ENCODE data around the gene GYG1.
"Not testable (repeated sequence)": the region's sequence is repeated elsewhere in the genome, so short reads cannot be mapped to it uniquely, and the experiment has no call there.

Gene GYG1

DNA sequence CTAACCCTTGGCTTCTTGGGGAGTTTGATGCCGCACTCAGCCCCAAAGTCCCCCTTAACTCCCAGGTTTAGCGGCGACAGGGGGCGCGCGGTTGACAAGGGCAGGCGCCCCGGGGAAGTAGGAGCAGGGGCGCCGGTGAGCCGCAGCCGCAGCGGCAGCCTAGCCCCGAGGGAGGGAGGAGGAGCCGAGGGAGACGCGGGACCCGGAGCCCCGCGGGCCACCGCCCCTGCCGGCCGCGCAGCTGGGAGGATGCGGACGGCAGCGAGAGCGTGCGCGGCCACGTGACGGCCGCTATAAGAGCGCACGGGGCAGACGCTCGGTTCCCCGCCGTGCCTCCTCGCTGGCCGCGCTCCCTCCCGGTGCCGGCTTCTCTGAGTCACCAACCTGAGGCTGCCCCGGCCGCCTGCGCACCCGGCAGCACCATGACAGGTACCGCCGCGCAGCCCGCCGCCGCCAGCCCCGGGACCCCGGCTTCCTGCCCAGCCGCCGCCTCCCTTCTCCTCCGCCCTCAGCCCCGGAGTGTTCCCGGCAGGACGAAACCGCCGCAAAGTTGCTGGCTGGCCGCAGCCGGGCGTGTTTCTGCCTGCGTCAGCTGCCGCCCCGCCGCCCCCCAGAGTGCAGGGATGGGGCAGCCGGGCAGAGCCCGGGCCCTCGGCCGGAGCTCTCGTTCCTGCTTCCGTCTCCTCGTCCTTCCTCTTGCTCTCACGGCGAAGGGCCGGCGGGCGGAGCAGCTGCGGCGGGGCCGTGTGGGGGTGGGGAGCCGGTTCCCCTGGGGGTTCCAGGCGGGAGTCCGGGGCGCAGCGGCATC, at the start of gene GYG1:
Gene GYG1 (plus strand): TSS at position 322 of the 808 bp plus-strand sequence. CDS start 101 bp downstream, at position 423.
- DNase-seq (ENCODE audit: low read depth), result peak; percentile 26

DNA sequence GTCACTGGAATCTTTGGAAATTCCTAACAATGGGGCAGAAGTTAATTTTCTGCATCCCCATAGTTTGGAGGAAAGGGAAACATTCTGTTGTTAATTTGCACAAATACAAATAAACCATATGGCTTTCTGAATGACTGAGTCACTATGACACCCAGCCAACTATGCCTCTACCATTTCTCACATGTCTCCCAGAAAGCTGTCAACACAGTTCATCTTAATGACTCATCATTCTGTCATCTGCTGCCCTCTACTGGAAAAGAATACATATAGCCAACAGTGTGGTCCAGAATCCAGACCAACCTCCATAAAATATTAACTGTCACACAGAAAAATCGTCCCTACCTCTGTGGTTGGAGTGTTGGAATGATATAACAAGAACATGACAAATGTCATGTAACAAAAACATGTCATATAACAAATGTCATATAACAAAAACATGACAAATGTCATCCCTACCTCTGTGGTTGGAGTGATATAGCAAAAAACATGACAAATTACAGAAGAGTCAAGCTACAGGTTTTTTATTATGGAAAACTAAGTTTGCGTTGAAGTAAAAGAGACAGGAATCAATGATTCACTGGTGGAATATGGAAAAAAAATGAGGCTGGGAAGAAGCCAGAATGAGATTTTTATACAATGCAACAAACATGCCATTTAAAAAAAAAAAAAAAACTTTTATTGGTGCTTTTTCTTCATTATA, 47.7 kb upstream of the GYG1 start:
- DNase-seq (ENCODE audit: low read depth), result peak; percentile 84

DNA sequence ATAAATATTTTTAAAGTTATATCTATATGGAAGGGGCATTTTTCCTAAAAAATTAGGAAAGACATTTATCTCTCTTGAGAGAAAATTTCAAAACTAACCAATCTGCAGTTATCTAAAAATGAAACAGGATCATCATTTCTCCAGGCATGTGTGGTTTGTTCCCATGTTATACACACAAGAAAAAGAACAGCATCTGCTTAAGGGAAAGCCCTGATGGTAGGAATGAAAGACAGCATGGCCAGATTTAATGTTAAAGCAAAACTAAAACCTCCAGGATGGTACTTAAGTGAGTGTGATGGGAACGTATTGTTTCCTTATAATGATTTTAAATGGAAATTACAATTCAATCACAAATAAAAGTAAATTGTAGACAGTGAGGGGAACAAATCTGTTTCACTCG, 46.2 kb upstream of the GYG1 start:
- no peak for DNase-seq (ENCODE audit: low read depth)

DNA sequence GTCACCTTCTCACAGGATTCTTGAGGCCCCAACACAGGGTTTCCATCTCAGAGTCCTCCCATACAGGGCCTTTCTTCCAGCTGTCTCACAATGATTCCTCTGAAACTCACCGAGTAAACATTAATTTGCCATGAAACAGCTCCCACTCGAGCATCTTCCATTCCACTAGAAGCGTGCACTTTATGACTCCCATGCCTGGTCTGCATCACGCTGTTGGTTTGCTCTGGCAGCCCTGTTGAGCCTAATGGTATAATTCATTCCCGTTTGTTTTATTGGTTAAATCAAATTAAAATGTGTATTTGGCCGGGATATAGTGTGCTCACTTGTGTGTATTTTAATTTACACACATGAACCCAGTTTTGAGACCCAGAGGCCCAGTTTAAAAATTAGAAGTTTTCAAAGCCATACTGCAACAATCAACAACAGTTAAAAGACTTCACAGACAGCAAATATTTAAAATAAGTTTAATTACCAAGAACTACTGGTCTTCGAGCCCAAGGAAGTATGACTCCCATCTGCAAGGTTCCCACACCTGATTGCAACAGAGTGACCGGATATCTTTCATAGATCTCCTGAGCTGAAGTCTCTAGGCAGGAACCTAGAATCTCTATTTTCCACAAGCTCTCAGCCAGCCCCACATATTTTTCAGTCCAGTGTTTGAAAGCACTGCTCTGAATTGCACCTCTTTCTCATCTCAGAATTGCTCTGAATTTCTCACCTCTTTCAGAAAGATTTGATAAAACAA, 42.3 kb upstream of the GYG1 start:
- no peak for DNase-seq (ENCODE audit: low read depth)

DNA sequence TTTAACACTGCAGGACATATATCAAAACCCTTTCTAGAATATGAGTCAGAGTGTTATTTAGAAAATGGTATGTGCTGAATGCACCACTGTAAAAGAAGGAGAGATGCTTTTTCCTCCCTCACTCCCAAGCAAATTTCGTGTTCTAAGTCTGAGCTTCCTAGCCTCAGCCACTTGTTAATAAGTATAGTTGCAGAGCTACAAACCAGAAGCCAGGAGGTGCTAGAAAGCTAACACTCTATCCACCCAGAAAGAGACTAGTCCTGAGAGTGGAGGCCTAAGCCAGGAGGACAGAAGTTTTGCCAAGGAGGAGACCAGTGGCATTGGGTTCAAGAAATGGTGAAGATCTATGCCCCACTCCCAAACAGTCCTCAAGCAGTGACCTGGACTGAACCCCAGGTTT, 40.5 kb upstream of the GYG1 start:
- no peak for DNase-seq (ENCODE audit: low read depth)

DNA sequence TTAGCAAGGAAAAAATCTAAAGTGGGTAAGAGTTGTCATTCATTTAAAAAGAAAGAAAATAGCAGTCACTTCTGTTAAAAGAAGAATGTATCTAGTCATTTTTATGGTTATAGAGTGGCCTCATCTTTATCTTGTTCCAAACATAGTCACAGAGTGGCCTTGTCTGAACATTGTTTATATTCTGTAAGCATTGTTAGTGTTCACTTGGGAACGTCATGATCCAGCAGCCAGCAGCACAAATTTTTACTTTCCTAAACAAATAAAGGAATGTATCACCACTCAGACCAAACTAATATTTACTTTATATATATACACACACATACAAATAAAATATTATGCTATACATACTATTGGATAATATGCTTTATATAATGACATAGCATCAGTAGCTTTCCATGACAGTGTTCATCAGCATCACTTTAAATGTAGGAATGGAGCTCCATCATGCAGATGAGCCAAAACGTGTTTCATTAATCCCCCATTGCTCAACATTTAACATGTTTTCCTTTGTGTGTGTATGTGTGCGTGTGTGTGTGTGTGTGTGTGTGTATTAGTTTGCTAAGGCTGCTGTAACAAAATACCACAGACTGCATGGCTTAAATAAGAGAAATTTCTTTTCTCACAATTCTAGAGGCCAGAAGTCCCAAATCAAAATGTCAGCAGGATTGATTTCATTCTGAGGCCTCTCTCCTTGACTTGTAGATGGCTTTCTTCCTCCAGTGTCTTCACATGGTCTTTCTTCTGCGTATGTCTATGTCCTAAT, 39.6 kb upstream of the GYG1 start:
- DNase-seq (ENCODE audit: low read depth), result no peak

DNA sequence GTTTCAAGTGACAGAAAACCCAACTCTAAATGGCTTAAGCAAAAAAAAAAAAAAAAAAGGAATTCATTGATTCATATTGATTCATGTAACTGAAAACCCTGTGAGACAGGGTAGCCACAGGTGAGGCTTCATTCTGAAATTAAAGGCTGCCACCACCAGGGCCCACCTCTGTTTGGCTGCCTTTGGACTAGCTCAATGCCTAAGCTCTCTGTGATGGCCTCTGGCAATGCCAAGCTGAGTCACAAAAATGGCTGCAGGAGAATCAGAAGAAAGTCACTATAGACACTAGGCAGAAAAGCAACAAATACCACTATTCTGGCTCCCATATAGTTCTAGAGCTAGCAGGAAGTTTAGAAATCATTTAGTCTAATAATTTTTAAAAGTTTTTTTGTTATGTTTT, 38.2 kb upstream of the GYG1 start:
- no peak for DNase-seq (ENCODE audit: low read depth)

DNA sequence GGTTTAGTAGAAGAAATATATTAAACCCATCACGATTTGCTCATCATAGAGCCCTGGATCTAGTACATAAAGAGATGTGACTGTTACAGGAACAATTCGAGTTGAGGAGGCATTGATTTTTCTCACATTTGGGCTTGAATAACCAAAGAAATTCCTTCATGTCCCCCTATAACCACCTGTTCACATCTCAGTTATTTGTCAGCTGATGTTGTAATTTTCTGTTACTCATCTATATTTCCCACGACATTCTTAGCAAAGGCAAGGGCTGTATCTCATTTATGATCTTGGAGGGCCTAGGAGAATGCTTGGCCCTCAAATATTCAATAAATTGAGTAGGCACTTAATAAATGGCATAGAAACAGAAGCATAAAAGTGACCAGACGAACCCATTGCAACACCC, 36.4 kb upstream of the GYG1 start:
- DNase-seq (ENCODE audit: low read depth), result no peak

DNA sequence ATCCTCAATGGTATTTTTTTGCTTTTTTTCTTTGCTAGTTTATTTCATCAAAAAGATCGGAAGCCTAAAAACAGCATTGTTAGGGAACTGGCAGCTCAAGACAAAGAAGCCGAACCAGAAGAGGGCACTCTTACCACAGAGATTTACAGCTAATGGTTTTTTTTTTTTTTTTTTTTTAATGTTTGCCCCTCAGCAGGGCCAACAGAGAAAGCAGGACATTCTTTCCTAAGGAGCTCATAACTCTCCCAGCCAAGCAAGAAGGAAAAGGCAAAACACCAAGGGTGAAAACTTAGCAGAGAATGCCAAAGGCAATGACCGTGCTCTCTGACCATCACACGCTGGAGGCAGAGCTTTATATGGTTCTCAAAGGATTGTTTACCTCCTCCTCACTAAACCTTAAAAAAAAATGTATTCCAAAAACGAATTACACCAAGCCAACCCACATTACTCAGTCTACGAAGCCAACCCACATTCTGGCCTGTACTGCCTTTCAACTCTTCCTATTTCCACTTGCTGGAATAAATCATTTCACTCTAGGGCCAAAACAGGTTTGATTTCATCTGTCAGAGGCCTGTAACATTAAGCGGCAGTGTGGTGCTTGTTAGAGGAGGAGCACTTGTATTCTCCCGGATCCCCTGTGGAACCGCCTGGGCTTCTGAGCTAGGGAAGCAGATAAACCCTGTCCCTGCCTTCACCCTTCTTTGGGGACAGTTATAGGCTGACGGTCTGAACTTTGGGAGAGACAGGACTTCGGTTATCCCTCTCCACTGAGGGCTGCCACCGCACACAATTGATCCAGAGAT, 35.6 kb upstream of the GYG1 start:
- peak; percentile 71 for DNase-seq (ENCODE audit: low read depth)

DNA sequence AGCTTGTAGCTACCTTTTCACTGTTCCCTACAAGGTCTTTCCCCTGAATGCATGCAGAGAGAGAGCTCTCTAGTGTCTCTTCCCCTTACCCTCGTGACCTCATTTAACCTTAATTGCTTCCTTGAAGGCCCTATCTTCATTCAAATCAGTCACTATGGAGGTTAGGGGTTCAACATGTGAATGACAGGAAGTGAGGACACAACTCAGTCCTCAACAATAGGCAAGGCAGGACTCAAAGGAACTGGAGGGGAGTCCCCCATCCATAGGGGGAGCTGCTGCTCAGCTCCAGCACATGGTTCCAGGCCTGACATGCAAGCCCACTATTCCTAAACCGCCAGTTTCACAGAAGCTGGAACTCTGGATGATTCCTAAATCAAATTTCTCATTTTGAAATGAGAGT, 33.8 kb upstream of the GYG1 start:
- DNase-seq (ENCODE audit: low read depth), result no peak

DNA sequence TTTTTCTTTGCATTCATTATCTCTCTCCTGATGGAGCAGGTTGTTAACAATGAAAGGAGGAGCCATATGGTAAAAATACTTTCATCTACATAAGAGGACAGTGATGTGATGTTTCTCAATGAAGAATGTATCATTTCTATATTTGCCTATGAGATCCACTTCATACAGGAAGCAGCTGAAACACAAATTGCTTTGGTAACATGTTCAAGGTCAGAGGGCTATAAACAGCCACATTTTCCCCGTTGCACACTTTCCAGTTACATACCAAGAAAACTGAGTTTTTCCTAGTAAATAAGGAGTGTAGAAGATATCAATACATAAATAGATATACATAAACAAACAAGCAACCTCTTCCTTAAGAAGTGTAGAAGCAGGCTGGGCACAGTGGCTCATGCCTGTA, 32.6 kb upstream of the GYG1 start:
- DNase-seq (ENCODE audit: low read depth), result no peak

DNA sequence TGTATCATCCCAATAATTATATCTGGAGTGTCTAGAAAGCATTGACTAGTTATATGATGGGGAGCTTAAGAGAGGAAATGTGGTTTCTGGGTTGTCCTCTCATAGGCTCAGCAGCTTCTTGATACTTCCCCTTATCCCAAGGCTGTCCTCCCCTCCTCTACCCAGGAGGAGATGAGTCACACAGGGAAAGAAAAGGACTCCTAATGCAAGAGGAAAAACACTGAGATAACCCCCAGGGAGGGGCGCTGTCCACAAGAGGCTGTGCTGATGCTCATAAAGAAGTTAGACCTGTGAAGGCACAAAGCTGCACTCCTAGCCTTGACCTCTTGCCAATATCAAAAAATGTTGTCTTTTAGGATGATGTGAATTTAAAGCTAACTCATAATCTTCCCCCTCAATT, 28.8 kb upstream of the GYG1 start:
- DNase-seq (ENCODE audit: low read depth), result no peak

DNA sequence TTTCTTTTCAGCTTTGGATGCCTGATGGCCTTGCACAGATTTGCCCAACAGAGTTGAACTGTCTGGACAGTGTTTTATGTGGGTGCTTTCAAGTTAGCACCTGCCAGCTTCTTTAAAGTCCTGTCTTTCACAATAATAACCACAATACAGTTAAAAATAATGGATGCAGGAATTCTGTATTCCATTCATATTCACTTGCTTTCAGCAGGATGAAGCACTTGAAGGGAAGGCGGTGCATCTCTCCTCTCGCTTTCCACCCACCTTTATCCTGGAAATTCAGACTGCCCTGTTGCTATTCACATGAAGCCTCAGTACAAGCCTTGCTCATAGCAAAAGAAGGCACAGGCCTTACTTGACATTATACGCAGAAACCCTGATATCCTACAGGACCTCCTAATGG, 26.5 kb upstream of the GYG1 start:
- DNase-seq (ENCODE audit: low read depth), result no peak

DNA sequence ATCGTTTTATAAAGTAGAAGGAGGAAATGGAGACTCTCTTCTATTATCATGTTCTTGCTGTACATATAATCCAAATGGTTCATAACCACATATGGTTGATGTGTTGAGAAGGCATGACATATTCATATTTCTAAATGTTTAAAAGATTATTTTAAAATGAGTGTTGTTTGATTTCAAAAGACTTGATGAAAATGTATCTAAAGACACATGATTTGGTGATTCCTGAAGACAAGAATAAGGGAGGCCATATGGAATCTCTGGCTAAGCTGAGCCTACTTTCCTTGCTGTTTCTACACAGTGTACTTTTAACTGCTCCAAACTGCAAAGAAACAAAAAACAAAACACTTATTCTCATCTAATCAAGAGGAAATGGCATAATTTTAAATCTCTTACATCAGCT, 23.0 kb upstream of the GYG1 start:
- DNase-seq (ENCODE audit: low read depth), result no peak

DNA sequence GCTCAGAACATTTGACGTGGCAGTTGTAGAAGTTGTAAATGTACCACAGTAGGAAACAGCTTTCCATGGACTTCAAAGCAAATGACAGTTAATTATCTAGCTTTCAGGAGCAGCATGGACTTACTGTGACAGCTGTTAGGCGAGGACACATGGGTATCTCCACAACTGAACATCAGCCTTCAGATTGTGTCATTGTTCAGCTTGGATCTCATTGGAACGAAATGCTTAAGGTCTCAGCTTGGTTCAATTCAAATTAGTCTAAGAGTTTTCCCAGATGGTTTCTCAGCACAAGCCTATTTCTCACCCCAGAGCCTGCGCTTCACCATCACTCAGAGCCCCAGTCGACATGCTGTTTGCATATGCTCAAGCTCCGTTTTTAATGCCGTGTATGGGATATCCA, 21.1 kb upstream of the GYG1 start:
- no peak for DNase-seq (ENCODE audit: low read depth)

DNA sequence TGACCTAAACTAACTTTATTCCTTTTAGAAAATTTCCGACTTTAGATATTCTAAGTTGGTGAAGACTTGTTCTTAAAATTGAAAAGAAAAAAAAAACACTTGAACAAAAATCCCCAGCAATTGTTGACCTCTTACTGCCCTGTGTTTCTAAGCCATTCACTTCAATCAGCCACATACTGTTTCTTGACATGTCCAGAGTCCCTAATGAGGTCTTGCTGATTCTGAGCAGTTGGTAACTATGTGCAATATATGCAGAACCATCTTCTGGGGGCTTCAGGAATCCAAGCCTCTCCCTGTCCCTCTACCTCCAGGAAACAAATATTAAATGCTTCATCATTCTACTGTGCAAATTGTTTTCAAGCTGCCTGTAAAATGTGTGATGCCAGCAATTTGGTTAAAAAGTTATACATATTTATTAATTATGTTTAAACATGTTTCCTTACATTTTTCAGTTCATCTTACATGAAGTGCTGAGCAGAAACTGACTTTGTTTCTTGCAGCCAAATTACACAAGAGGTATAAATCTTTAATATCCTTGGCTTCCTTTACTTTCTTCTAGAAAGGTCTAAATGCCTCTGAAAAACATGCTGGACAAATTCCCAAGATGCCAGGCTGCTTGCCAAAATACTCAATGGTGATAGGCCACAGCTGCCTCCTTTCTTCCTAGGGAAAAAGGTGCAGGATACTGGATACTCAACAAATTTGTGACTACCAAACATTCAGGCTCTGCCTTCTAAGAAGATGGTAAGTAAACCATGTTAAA, 19.8 kb upstream of the GYG1 start:
- no peak for DNase-seq (ENCODE audit: low read depth)

DNA sequence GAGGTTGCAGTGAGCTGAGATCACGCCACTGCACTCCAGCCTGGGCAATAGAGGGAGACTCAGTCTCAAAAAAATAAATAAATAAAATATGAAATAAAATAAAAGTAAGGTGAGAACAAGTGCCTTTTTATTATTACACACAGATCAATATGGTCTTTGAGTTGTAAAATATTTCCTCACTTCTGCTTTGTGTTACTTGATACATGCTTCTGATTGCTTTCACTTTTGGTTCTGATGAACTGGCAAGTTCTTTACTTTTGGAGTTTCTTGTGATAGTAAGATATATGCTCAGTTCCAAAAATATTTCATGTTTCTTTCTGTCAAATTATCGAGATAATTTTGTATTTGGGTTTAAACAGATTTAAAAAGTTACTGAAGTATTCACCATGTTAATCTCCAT, 16.6 kb upstream of the GYG1 start:
- DNase-seq (ENCODE audit: low read depth), result no peak

DNA sequence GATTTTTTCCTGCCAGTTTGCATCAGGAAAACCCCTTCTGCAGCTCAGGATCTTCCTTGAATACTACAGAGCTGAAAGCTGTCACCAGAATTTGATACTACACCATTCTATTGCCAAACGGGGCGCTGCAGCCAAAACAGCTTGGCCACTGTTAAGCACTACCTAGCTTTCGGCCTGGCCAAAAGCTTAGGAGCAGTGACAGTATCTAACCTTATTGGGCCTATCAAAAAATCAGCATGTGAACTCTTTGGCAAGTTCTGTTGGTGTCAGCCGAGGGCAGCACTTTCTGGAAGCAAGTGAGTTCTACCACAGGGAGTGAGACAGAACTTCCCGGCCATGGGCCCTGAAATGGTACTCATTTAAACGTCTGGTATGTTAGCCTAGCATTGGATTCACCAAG, 16.1 kb upstream of the GYG1 start:
- no peak for DNase-seq (ENCODE audit: low read depth)

DNA sequence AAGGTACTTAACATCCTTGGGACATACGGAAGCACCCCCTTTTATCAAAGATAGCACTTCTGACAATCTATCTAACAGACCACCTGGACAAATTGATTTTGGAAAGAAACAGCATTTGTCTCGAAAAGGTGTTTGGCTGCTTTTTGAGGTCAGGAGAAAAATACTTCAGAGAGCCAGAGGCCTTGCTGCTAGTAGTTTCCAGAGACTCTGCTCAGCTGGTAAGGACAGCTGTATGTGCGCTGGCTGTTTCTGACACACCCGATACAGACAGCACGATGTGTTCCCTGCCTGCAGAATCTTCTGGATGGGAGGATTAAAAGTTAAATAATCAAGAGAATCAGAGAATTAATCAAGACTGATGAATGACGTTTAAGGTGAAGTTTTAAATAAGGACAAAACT, 15.6 kb upstream of the GYG1 start:
- no peak for DNase-seq (ENCODE audit: low read depth)

DNA sequence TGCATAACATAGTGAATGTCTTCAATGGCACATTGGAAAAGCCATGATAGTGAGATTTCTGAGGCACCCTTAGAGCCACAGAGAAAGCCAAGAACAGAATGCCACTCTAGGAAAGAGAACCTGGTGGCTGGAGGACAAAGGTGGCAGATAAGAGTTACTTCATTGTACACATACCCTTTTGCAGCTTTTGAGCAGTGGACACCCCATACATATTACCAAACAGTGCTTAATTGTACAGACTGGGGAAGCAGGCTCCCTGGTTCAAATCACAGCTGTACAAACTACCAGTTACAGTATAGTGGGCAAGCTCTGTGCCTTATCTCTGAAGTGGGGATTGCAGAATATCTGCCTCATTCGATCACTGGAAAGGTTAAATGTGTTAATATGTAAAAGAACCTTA, 10.1 kb upstream of the GYG1 start:
- DNase-seq (ENCODE audit: low read depth), result no peak

DNA sequence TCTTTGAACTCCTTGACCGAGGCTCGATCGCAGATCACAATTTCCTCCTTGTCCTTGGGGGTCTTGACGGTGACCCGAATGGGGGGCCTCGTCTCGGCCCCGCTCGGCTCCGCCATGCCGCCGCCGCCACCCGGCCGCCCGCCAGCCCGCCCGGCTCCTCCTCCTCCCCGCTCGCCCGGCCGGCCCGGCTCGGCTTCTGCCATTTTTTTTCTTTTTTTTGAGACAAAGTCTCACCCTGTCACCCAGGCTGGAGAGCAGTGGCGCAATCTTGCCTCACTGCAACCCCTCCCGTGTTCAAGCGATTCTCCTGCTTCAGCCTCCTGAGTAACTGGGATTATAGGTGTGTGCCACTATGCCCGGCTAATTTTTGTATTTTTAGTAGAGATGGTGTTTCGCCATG, 3.8 kb upstream of the GYG1 start:
- not testable (repeated sequence) for DNase-seq (ENCODE audit: low read depth)
